OCI-LY7 (cell line): Measurements from ENCODE around the gene AKAP8L. TPM values are rescaled to one million over a fixed set of nuclear protein-coding genes. Genes with fewer than 3 reads are reported as not detected.

Source experiments
- BruUV-seq: library from RNA; stranded (reverse); fragments of 400-500 nt; replicated peaks from 2 replicates; lab custom pipeline; 2021; lab: Mats Ljungman, UMichigan
- CTCF ChIA-PET: fragments of 300-600 bp; sonication (Branson Sonifier 250); formaldehyde crosslinking; loops from one replicate; lab custom pipeline; 2022; ENCODE audit warnings: antibody characterized with exemption; ENCODE audit not compliant: unreplicated experiment; lab: Charles Lee
- POLR2A ChIA-PET: fragments of 300-600 bp; sonication (Branson Sonifier 250); formaldehyde crosslinking; loops from one replicate; lab custom pipeline; 2022; ENCODE audit warnings: antibody characterized with exemption; lab: Charles Lee
- DNase-seq: peaks from one replicate; pipeline ENCODE4 v3.0.0-alpha.2; 2015; ENCODE audit warnings: low spot score
- H2AFZ ChIP-seq: fragments of 200-600 bp; sonication (generic), shearing (Covaris generic); 2 replicates; pipeline ENCODE4 v1.6.1; 2014; ENCODE audit warnings: mild to moderate bottlenecking, antibody characterized with exemption, low read length, moderate library complexity
- H3K27ac ChIP-seq: fragments of 200-600 bp; sonication (generic); 2 replicates; pipeline ENCODE4 v1.5.1; 2014; ENCODE audit warnings: mixed run types, low read depth, mild to moderate bottlenecking, moderate library complexity, low read length, inconsistent platforms; ENCODE audit not compliant: poor library complexity, severe bottlenecking
- H3K36me3 ChIP-seq: fragments of 200-600 bp; sonication (generic); 2 replicates; pipeline ENCODE4 v1.6.1; 2014; ENCODE audit warnings: mild to moderate bottlenecking, antibody characterized with exemption, low read length, moderate library complexity, mixed read lengths; ENCODE audit not compliant: insufficient read depth
- H3K4me1 ChIP-seq: fragments of 200-600 bp; sonication (generic); 2 replicates; pipeline ENCODE4 v1.5.1; 2014; ENCODE audit warnings: mild to moderate bottlenecking, low read length; ENCODE audit not compliant: insufficient read depth, poor library complexity, severe bottlenecking
- H3K4me2 ChIP-seq: fragments of 200-600 bp; sonication (generic); 2 replicates; pipeline ENCODE4 v1.6.1; 2014; ENCODE audit warnings: mild to moderate bottlenecking, low read length
- H3K4me3 ChIP-seq: fragments of 200-600 bp; sonication (generic); 2 replicates; pipeline ENCODE4 v1.5.1; 2014; ENCODE audit warnings: mild to moderate bottlenecking, low read depth, low read length; ENCODE audit not compliant: poor library complexity, severe bottlenecking
- H3K79me2 ChIP-seq: fragments of 200-600 bp; sonication (generic); 2 replicates; pipeline ENCODE4 v1.6.1; 2016; ENCODE audit warnings: low read depth, mild to moderate bottlenecking, low read length, moderate library complexity, mixed read lengths; ENCODE audit not compliant: insufficient read depth
- H3K9me2 ChIP-seq: fragments of 200-600 bp; sonication (generic); 2 replicates; pipeline ENCODE4 v1.6.1; 2016; ENCODE audit warnings: mild to moderate bottlenecking, low read length, mixed read lengths; ENCODE audit not compliant: insufficient read depth
- H3K9me3 ChIP-seq: fragments of 200-600 bp; sonication (generic); 2 replicates; pipeline ENCODE4 v1.6.1; 2014; ENCODE audit warnings: mild to moderate bottlenecking, mixed run types, low read length, mixed read lengths
- H4K20me1 ChIP-seq: fragments of 200-600 bp; sonication (generic); 2 replicates; pipeline ENCODE4 v1.6.1; 2014; ENCODE audit warnings: mild to moderate bottlenecking, antibody characterized with exemption, low read length, moderate library complexity, mixed read lengths; ENCODE audit not compliant: insufficient read depth
- EZH2phosphoT487 ChIP-seq: fragments of 200-600 bp; sonication (generic); IDR thresholded peaks from 2 replicates; pipeline ENCODE4 v1.6.1; 2018; ENCODE audit warnings: low read depth, borderline replicate concordance, mild to moderate bottlenecking, mixed run types, antibody characterized with exemption, low read length, moderate library complexity, mixed read lengths
- intact Hi-C: fragments of 100-400 bp; cut with micrococcal nuclease; formaldehyde crosslinking; loops from one replicate; pipeline ENCODE4 v1.10.0; 2022; ENCODE audit not compliant: unreplicated experiment
- total RNA-seq, 2 experiments: library from RNA; depleted of rRNA in 1 of 2; stranded (reverse); fragments of >200 nt in 1 of 2; shearing (Covaris generic) in 1 of 2; gene quantifications; 2 replicates each; pipeline ENCODE4 v1.2.3, GENCODE V29; 2014 to 2022
- TF ChIP-seq, protein P1 (sequence below): fragments of 200-600 bp; sonication (generic); conservative IDR thresholded peaks from 2 replicates; pipeline ENCODE4 v1.5.1; 2014; ENCODE audit warnings: mild to moderate bottlenecking, antibody characterized with exemption, low read length, moderate library complexity, mixed read lengths

Gene AKAP8L
- total RNA-seq, 2 experiments from 2014 or later = 119 to 124 TPM

DNA sequence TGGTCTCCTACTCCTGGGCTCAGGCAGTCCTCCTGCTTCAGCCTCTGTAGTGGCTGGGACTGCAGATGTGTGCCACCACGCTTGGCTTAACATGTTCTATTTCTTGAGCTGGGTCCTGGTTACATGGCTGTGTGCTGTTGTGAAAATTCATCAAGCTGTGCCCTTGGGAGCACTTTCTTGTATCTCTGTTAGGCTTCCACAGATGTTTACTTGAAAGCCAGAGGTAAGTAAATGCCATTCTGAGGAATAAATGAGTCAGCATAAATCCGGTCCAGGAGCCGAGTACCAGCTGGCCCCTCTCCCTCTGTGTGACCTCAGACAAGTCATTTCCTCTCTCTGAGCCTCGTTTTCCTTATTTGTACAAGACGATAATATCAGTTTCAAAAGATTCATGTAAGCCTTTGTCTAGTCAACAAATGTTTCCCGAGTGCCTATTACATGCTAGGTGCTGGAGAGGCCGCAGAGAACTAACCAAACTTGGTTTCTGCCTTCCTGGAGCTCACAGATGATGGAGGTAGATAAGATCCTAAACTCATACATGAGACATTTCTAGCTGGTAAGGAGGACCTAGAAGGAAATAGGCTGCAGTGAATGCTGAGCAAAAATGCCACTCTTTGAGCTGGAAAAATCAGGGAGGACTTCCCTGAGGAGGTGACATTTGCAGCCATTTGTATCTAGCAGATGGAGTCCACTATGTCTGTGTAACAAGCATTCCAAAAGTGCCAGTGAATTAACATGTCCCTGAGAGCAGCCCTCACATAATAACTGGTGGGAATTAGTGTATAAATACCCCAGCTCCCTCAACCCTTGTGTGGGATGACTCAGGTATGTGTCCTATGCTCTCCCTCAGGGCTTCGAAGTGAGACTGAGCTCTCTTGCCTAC is 48.3 kb upstream of the AKAP8L start:
- Histone ChIP-seq H3K36me3 (no peaks in the 10 kb centered on the region), H3K79me2 (peaks cover 12% of the 10 kb centered on the region; the same call in 1 of the 2 replicates), H3K9me3 (no peaks in the 10 kb centered on the region), H2AFZ (peak overlapping the region; percentile 46; the same call in 1 of the 2 replicates), H3K4me1 (peaks cover 33% of the 10 kb centered on the region), H3K27ac (peak overlapping the region; percentile 56), H3K9me2 (no peaks in the 10 kb centered on the region), H3K4me2 (peak overlapping the region; percentile 56), H4K20me1 (no peaks in the 10 kb centered on the region), H3K4me3 (peak overlapping the region; percentile 5)
- ChIA-PET POLR2A (interaction anchor here (0.5 to 0.7 kb wide), 5 partner anchors 12 to 729 kb away, joined by 3 to 7 read pairs (median 4); no protein-coding TSS in a partner anchor), CTCF (no interaction called here)
- TF ChIP-seq, protein P1, sequence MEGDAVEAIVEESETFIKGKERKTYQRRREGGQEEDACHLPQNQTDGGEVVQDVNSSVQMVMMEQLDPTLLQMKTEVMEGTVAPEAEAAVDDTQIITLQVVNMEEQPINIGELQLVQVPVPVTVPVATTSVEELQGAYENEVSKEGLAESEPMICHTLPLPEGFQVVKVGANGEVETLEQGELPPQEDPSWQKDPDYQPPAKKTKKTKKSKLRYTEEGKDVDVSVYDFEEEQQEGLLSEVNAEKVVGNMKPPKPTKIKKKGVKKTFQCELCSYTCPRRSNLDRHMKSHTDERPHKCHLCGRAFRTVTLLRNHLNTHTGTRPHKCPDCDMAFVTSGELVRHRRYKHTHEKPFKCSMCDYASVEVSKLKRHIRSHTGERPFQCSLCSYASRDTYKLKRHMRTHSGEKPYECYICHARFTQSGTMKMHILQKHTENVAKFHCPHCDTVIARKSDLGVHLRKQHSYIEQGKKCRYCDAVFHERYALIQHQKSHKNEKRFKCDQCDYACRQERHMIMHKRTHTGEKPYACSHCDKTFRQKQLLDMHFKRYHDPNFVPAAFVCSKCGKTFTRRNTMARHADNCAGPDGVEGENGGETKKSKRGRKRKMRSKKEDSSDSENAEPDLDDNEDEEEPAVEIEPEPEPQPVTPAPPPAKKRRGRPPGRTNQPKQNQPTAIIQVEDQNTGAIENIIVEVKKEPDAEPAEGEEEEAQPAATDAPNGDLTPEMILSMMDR = no peak
- no peak for TF ChIP-seq EZH2phosphoT487
- BruUV-seq = no TSS peak
- DNase-seq = peak; percentile 55
- intact Hi-C loops = loop anchor here (10.0 kb wide), 1 partner anchor 88 kb away; no protein-coding TSS in a partner anchor

DNA sequence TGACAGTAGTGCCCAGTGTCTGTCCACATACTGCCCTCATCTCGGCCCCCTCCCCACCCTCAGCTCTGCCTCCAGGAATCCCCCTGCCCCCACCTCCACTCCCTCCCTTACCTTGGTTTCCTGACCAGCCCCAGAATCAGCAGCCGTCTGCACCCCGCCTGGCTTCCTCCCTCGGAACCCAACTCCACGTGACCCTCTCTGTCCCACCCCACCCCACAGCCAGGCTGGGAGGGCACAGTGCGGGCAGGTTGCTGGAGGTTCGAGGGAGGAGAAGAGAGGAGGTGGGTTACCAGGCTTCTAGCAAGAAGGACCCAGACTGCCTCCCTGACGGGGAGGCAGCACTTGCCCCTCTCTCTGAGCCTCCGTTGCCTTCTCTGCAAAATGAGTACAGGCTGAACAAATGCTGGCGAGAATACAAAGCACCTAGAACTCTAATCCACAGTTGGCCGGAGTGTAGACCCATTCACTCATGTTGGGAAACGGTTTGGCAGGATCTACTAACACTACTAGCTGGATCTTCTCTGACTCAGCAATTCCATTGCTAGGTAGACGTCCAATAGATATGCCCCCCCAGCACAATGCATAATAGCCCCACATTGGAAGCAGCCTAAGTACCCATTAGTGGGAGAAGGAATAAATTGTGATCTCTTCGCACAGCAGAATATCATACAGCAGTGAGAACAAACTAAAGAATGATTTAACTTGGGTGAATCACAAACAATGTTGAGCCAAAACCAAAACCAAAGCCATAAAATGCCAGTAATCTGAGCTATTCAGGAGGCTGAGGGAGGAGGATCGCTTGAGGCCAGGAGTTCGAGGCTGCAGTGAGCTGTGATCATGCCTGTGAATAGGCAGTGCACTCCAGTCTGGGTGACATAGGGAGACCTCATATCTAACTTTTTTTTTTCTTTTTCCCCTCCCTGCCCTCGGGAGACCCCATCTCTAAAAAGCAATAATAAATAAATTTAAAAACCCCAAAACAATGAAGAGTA is 45.9 kb upstream of the AKAP8L start, which contains the start of gene RASAL3:
Gene RASAL3 (minus strand): TSS at position 151 of the 992 bp plus-strand sequence. CDS start 186 bp downstream, outside the sequence.
- BruUV-seq = TSS peak; percentile 87
- Histone ChIP-seq H3K79me2 (peaks cover 12% of the 10 kb centered on the region; the same call in 1 of the 2 replicates), H4K20me1 (no peaks in the 10 kb centered on the region), H3K36me3 (peaks cover 21% of the 10 kb centered on the region), H3K4me2 (peak within 1 kb of the TSS; percentile 94), H3K4me3 (peak within 1 kb of the TSS; percentile 85), H2AFZ (peak within 1 kb of the TSS; percentile 58), H3K9me3 (no peaks in the 10 kb centered on the region), H3K27ac (peak within 1 kb of the TSS; percentile 86), H3K4me1 (peaks cover 33% of the 10 kb centered on the region), H3K9me2 (no peaks in the 10 kb centered on the region)
- intact Hi-C loops = loop anchor here (1.0 to 10.0 kb wide), 2 partner anchors 45 to 90 kb away; no protein-coding TSS in a partner anchor
- ChIA-PET CTCF (no interaction called here), POLR2A (interaction anchor here (1.7 kb wide), 1 partner anchor 45 kb away, joined by 7 read pairs; the partner anchor contains the start of gene AKAP8L)
- TF ChIP-seq EZH2phosphoT487 = no peak
- TF ChIP-seq, protein P1 = no peak
- DNase-seq = peak; percentile 68
